ENCODE measurements around the gene GNG10. TPM values are rescaled to one million over a fixed set of nuclear protein-coding genes. Genes with fewer than 3 reads are reported as not detected.

GNG10 gene
- total and polyA plus RNA-seq, 2 donors from 2014 or later = 41.2 to 44.8 TPM

- H3K27ac ChIP-seq (ENCODE audit: low read depth in 2 of 2, low read length in 2 of 2) = no peak overlapping the region
Observed at GRCh38 chr9:111644195-111644772, 17.1 kb upstream of the GNG10 start.

GRCh38 chr9:111645806-111646205, 15.6 kb upstream of the GNG10 start:
- Histone ChIP-seq H3K36me3 (ENCODE audit: control insufficient read depth in 2 of 3, insufficient read depth in 3 of 3, low read length in 3 of 3) (peaks cover 0 to 4% (median 4%) of the 10 kb centered on the region in 3 donors), H3K27ac (ENCODE audit: low read depth in 2 of 2, low read length in 2 of 2) (no peak overlapping the region), H3K4me1 (ENCODE audit: control insufficient read depth in 2 of 3, insufficient read depth in 2 of 3, low read depth in 1 of 3, low read length in 3 of 3) (no peaks in the 10 kb centered on the region), H3K27me3 (ENCODE audit: control insufficient read depth, insufficient read depth, low read length) (no peaks in the 10 kb centered on the region), H3K9ac (ENCODE audit: low read length in 3 of 3) (no peak overlapping the region), H3K9me3 (ENCODE audit: control insufficient read depth in 2 of 3, insufficient read depth in 1 of 3, low read length in 3 of 3) (no peaks in the 10 kb centered on the region), H3K4me3 (ENCODE audit: low read length in 3 of 3) (no peak overlapping the region)
- TF ChIP-seq, protein P1, sequence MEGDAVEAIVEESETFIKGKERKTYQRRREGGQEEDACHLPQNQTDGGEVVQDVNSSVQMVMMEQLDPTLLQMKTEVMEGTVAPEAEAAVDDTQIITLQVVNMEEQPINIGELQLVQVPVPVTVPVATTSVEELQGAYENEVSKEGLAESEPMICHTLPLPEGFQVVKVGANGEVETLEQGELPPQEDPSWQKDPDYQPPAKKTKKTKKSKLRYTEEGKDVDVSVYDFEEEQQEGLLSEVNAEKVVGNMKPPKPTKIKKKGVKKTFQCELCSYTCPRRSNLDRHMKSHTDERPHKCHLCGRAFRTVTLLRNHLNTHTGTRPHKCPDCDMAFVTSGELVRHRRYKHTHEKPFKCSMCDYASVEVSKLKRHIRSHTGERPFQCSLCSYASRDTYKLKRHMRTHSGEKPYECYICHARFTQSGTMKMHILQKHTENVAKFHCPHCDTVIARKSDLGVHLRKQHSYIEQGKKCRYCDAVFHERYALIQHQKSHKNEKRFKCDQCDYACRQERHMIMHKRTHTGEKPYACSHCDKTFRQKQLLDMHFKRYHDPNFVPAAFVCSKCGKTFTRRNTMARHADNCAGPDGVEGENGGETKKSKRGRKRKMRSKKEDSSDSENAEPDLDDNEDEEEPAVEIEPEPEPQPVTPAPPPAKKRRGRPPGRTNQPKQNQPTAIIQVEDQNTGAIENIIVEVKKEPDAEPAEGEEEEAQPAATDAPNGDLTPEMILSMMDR (IDR thresholded peaks at IDR 0.05; ENCODE audit: borderline replicate concordance, extremely low read depth, insufficient read depth) = no peak
- no peak for FAIRE-seq
- DNase-seq = no peak
- intact Hi-C loops (cut with DNase I) = no loop called here

More at GRCh38 chr9:111644195-111644772, 17.1 kb upstream of the GNG10 start:
- FAIRE-seq (no peak), DNase-seq (no peak)
- Histone ChIP-seq H3K9me3 (ENCODE audit: control insufficient read depth in 2 of 3, insufficient read depth in 1 of 3, low read length in 3 of 3) (no peaks in the 10 kb centered on the region), H3K4me3 (ENCODE audit: low read length in 3 of 3) (no peak overlapping the region), H3K9ac (ENCODE audit: low read length in 3 of 3) (no peak overlapping the region), H3K27me3 (ENCODE audit: control insufficient read depth, insufficient read depth, low read length) (no peaks in the 10 kb centered on the region), H3K4me1 (ENCODE audit: control insufficient read depth in 2 of 3, insufficient read depth in 2 of 3, low read depth in 1 of 3, low read length in 3 of 3) (no peaks in the 10 kb centered on the region), H3K36me3 (ENCODE audit: control insufficient read depth in 2 of 3, insufficient read depth in 3 of 3, low read length in 3 of 3) (peaks cover 0 to 4% (median 0%) of the 10 kb centered on the region in 3 donors)
- TF ChIP-seq, protein P1 (IDR thresholded peaks at IDR 0.05; ENCODE audit: borderline replicate concordance, extremely low read depth, insufficient read depth) = no peak
- intact Hi-C loops (cut with DNase I) = no loop called here

DNA sequence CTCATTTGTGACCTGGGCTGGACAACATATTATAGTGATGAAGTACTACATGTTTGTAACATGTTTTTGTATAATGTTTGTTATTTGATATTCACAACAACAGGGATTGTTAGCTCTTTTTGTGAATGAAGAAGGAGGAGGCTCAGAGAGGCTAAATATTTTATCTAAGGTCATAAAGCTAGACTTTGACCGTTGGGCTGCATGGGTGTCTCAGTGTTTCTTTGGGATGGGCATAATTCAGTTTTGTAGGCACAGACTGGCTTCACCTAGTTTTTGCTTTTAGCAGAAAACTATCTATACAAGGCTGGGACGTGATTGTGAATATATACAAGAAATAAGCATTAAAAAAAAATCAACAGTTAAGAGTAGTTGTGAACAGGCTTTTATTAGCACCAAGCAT, 15.0 kb upstream of the GNG10 start:
- Histone ChIP-seq H3K27me3 (ENCODE audit: control insufficient read depth, insufficient read depth, low read length) (no peaks in the 10 kb centered on the region), H3K36me3 (ENCODE audit: control insufficient read depth in 2 of 3, insufficient read depth in 3 of 3, low read length in 3 of 3) (peaks cover 0 to 4% (median 4%) of the 10 kb centered on the region in 3 donors), H3K4me3 (ENCODE audit: low read length in 3 of 3) (no peak overlapping the region), H3K9ac (ENCODE audit: low read length in 3 of 3) (no peak overlapping the region), H3K4me1 (ENCODE audit: control insufficient read depth in 2 of 3, insufficient read depth in 2 of 3, low read depth in 1 of 3, low read length in 3 of 3) (no peaks in the 10 kb centered on the region), H3K27ac (ENCODE audit: low read depth in 2 of 2, low read length in 2 of 2) (no peak overlapping the region), H3K9me3 (ENCODE audit: control insufficient read depth in 2 of 3, insufficient read depth in 1 of 3, low read length in 3 of 3) (no peaks in the 10 kb centered on the region)
- intact Hi-C loops (cut with DNase I) = no loop called here
- FAIRE-seq = no peak
- TF ChIP-seq, protein P1 (IDR thresholded peaks at IDR 0.05; ENCODE audit: borderline replicate concordance, extremely low read depth, insufficient read depth) = no peak
- no peak for DNase-seq

- Histone ChIP-seq H3K27me3 (ENCODE audit: control insufficient read depth, insufficient read depth, low read length) (no peaks in the 10 kb centered on the region), H3K4me1 (ENCODE audit: control insufficient read depth in 2 of 3, insufficient read depth in 2 of 3, low read depth in 1 of 3, low read length in 3 of 3) (no peaks in the 10 kb centered on the region), H3K27ac (ENCODE audit: low read depth in 2 of 2, low read length in 2 of 2) (no peak overlapping the region), H3K36me3 (ENCODE audit: control insufficient read depth in 2 of 3, insufficient read depth in 3 of 3, low read length in 3 of 3) (peaks cover 0 to 4% (median 4%) of the 10 kb centered on the region in 3 donors), H3K9me3 (ENCODE audit: control insufficient read depth in 2 of 3, insufficient read depth in 1 of 3, low read length in 3 of 3) (no peaks in the 10 kb centered on the region), H3K4me3 (ENCODE audit: low read length in 3 of 3) (no peak overlapping the region), H3K9ac (ENCODE audit: low read length in 3 of 3) (no peak overlapping the region)
- DNase-seq = no peak
- intact Hi-C loops (cut with DNase I) = no loop called here
- no peak for FAIRE-seq
- TF ChIP-seq, protein P1 (IDR thresholded peaks at IDR 0.05; ENCODE audit: borderline replicate concordance, extremely low read depth, insufficient read depth) = no peak
Observed at GRCh38 chr9:111648066-111648465, 13.3 kb upstream of the GNG10 start.
